GM18861 (cell line): ENCODE results near the gene HUWE1.
A peak's percentile ranks its signal among the peaks of the same experiment; 100 is the strongest.
"Not testable (repeated sequence)": the region's sequence is repeated elsewhere in the genome, so short reads cannot be mapped to it uniquely, and the experiment has no call there.

Source experiments
- ATAC-seq: cut with Tn5 transposase; IDR thresholded peaks from one replicate; pipeline ENCODE4 v1.9.1; 2021; ENCODE audit not compliant: unreplicated experiment

Gene HUWE1, protein sequence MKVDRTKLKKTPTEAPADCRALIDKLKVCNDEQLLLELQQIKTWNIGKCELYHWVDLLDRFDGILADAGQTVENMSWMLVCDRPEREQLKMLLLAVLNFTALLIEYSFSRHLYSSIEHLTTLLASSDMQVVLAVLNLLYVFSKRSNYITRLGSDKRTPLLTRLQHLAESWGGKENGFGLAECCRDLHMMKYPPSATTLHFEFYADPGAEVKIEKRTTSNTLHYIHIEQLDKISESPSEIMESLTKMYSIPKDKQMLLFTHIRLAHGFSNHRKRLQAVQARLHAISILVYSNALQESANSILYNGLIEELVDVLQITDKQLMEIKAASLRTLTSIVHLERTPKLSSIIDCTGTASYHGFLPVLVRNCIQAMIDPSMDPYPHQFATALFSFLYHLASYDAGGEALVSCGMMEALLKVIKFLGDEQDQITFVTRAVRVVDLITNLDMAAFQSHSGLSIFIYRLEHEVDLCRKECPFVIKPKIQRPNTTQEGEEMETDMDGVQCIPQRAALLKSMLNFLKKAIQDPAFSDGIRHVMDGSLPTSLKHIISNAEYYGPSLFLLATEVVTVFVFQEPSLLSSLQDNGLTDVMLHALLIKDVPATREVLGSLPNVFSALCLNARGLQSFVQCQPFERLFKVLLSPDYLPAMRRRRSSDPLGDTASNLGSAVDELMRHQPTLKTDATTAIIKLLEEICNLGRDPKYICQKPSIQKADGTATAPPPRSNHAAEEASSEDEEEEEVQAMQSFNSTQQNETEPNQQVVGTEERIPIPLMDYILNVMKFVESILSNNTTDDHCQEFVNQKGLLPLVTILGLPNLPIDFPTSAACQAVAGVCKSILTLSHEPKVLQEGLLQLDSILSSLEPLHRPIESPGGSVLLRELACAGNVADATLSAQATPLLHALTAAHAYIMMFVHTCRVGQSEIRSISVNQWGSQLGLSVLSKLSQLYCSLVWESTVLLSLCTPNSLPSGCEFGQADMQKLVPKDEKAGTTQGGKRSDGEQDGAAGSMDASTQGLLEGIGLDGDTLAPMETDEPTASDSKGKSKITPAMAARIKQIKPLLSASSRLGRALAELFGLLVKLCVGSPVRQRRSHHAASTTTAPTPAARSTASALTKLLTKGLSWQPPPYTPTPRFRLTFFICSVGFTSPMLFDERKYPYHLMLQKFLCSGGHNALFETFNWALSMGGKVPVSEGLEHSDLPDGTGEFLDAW (N-terminal part only)

DNA sequence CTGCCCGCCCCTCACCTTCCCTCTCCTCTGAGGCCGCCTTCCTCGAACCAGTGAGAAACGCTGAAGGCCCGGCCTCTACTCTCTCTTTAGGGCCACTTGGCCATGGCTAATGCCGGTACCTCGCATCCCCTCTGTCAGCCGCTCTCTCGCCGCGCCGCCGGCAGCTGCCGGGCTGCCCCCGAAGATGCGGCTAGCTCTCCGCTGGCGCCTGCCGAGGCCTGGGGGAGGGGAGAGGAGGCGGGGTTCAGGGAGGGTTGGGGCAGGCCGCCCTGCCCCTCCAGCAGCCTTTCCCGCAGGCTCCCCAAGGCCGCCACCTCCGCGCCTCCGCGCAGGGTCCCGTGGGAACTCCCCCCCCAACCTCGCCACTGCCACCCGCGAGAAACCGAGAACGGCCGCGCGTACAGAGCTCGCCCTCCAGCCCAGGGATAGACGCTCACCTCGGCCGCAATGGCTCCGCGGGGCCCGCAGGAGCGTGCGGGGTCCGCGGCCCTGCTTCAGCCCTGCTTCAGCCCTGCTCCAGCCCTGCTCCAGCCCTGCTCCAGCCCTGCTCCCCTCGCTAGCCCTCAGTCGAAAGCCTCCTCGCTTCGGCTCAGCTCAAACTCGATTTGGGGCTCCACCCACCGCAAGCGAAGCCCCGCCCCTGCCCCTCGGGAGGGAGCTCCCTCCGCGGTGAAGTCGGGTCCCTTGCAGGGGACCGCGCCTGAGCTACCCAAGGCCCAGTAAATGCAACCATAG, at the start of gene HUWE1:
TSS of gene HUWE1 (minus strand) at position 569 of the 735 bp plus-strand sequence. CDS start 32,612 bp downstream, outside the sequence.
- peak; percentile 24 for ATAC-seq

DNA sequence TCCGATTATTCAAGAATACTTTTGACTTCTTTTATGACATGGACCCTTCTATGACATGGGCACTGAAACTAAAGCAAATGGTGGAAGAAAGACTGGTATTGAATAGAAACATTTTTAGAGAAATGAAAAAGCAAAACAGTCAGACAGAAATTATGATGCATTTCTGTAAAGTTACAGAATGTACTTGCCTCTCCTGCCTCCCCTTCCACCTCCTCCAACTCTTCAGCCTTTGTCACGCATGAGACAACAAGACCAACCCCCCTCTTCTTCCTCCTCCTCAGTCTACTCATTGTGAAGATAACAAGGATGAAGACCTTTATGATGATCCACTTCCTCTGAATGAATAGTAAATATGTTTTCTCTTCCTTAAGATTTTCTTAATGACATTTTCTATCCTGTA, 46.3 kb upstream of the HUWE1 start:
- ATAC-seq: no peak

DNA sequence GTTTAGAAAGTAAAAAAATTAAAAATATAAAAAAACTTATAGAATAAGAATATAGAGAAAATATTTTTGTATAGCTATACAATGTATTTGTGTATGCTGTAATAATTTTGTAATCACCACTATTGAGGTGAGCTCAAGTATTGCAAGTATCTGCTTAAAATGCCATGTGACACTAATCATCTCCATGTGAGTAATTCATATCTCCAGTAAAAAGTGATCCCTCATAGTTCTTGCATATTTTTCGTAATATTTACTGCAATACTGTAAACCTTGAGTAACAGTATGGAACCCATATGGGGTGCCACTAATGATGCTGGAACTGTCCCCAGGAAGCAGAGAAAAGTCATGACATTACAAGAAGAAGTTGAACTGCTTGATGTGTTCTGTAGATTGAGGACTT, 43.2 kb upstream of the HUWE1 start:
- no peak for ATAC-seq

DNA sequence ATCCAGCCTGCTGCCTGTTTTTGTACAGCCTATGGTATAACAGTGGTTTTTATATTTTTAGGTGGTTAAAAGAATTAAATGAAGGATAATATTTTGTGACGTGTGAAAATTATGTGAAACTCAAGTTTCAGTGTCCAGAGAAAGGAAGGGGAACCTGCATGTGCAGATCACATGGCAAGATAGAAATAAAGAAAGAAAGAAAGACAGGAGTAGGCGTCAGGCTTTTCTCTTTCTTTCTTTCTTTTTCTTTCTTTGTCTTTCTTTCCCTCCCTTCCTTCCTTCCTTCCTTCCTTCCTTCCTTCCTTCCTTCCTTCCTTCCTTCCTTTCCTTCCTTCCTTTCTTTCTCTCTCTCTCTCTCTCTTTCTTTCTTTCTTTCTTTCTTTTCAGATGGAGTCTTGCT, 42.0 kb upstream of the HUWE1 start:
- ATAC-seq: no peak

DNA sequence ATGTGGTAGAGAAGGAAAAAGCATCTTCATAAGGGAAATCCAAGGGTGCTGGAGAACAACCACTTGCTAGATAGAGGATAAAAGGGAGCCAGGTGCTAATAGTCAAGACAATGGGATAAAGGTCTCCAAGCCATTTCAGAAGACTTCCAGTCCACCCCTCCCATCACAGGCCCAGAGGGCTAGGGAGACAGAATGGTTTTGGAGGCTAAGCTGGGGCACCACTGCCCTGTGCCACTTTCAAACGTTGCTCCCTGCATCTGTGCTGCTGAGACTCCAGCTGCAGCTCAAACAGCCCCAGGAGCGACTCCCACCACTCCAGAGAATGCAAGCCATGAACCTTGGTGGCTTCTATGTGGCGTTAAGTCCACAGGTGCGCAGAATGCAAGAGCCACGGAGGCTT, 38.4 kb upstream of the HUWE1 start:
- ATAC-seq: no peak

DNA sequence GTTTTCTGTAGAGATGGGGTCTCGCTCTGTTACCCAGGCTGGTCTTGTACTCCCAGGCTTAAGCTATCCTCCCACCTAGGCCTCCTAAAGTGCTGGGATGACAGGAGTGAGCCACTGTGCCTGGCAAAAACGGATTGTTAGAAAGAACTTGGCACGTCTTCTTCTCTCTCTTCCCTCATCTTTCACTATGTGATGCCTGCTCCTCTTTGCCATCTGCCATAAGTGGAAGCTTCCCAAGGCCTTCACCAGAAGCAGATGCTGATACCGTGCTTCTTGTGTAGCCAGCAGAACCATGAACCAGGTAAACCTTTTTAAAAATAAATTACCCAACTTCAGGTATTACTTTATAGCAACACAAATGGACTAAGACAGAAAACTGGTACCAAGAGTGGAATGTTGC, 36.9 kb upstream of the HUWE1 start:
- no peak for ATAC-seq

DNA sequence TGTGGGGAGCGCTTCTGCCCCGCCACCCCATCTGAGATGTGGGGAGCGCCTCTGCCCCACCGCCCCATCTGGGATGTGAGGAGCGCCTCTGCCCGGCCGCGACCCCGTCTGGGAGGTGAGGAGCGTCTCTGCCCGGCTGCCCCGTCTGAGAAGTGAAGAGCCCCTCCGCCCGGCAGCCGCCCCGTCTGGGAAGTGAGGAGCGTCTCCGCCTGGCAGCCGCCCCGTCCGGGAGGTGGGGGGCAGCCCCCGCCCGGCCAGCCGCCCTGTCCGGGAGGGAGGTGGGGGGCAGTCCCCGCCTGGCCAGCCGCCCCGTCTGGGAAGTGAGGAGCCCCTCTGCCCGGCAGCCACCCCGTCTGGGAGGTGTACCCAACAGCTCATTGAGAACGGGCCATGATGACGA, 35.1 kb upstream of the HUWE1 start:
- ATAC-seq: not testable (repeated sequence)

DNA sequence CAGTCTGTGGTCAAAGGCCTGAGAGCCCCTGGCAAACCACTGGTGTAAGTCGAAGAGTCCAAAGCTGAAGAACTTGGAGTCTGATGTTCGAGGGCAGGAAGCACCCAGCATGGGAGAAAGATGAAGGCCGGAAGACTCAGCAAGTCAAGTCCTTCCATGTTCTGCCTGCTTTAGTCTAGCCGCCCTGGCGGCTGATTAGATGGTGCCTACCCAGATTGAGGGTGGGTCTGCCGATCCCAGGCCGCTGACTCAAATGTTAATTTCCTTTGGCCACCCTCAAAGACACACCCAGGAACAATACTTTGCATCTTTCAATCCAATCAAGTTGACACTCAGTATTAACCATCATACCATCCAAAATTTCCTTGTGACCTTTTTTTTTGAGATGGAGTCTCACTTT, 33.1 kb upstream of the HUWE1 start:
- not testable (repeated sequence) for ATAC-seq

DNA sequence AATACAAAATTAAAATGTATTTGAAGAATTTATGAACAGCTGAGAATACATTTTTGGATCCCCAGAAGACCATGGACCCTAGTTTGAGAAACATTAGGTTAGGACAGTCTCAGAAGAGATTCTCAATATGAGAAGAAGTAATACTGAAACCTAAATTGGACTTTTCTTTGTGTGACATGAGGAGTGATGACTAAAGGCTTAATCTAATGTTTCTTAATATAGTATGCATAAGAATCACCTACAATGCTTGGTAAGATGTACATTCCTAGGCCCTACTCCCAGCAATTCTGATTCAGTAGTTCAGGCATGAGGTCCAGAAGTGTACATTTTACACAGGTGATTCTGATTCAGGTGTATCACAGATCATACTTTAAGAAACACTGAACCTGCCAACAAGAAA, 31.6 kb upstream of the HUWE1 start:
- no peak for ATAC-seq

DNA sequence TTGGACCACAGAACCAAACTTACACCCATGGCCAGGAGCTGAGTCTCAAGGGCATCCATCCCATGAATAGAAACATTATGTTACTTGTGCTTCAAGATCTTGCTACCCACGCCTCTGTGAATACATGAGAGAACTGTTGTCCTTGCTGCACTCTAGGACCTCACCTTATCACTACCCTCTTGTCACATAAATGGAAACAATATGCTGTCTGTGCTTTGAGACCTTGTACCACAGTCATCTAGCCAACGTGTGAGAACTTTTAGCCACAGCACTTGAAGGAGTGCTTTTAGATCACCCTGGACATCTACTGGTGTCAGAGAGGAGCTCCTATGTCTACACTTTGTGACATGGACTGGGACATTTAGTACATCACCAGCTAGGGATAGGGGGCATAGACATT, 30.7 kb upstream of the HUWE1 start:
- no peak for ATAC-seq

DNA sequence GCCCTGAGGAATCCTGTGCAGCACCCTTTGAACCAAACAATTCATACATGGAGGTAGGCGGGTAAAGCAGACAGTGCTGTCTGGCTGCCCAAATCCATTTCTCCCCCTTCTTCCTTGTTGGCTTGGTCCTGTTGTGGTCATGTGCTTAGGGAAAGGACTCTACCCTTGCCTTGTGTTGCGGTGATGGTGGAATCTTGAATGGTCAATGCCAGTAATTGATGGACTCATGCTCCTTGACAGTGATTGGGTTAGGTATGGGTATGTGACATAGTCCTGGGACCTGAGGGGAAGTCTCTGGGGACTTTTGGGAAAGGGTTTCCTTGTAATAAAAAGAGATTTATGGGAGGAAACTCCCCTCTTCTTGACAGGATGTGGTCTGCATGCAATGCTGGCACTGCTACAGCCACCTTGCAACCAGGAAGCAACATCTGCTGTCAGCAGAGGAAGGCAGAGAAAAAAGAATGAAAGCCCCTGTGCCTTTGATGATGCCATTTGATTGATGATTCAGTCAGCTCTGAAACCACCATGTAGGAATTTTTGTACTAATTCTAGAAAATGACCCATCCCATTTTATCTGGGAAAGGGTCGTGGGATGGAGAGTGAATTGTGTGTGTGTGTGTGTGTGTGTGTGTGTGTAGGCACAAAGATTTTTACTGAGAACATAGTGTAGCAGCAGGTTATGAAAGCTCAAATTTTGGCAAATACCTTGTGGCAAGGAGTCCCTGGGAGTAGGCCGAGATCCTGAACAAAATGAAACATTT, 30.0 kb upstream of the HUWE1 start:
- ATAC-seq: peak; percentile 28

DNA sequence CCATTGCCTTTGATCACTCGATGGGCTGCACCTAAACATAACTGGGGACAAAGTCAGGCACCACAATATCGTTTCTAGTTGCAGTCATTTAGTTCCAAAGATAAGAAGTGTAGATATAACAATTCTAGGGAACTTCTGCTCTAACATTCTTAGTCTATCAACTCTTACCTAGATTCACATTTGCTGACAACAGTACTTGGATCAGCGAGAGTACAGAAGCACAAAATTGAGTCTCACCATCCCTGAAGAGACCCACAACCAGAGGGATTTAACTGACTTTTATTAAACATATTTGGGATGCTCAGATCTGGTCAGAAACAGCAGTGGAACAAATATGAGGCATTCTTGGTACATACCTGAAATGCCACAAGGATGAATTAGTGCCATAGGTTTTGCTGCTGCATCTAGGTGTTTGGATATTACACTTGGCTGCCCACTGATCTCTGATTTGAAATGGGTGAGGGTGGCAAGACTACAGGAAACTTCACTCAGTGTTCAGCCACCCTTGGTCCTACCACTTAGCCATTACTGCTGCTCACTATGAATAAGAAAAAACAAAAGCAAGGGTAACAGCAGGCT, 28.9 kb upstream of the HUWE1 start:
- ATAC-seq: no peak

DNA sequence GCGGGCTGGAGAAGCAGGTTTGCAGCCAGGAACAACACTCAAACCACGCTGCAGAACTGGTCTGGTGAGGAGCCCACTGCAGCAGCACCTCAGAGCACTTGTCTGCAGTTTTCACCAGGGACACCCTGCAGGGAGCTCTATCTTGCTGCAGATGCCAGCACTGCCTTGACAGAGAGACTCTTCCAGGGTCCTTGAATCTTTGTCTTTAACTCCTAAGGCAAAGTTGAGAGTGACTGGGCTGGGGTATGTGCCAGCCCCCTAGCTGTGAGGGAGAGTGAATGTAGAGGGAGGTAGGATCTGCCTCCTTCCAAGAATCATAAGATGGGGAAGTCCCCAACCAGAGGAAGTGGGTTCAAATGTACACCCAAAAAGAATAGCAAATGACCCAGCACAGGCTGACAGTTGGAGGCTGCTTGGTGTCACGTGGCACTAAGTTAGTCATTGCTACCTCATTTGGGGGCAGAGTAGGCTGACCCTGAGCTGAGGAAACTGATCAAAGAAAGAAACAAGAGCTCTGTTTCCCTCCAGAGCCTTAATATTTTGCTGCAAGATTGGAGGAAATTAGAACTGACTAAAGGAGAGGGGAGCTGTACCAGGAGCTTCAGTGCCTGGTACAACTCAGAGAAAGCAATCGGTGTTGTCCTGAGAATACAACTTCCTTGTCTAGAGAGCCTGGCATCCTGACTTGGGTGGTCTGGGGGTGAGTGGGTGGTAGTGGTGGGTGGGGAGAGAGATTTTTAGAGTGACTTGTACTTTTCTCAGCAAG, 28.2 kb upstream of the HUWE1 start:
- peak; percentile 67 for ATAC-seq

DNA sequence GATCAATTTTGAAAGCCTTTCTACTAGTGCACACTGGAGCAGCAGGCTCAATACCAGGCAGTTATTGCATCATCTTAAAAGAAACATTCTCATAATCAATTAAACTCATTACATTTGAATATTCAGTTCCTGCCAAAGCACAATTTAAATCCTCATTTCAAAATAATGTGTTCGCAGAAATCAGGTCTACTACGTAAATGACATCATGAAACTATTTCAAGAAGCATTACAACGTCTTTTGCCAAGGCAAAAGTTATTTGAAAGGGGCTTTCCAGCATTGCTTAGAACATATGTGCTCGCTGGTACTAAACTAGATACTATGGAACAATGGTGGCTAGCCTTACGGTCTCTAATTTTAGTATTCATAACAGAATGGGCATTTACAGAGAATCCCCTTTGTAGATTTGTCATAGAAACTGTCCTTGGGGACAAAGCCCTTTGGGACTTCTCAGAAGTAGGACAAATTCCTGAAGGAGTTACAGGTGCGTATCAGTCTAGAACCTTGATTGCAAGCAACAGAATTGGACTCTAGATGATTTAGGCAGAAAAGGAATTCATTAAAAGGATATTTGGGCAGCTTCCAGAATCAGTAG, 27.6 kb upstream of the HUWE1 start:
- peak; percentile 25 for ATAC-seq

DNA sequence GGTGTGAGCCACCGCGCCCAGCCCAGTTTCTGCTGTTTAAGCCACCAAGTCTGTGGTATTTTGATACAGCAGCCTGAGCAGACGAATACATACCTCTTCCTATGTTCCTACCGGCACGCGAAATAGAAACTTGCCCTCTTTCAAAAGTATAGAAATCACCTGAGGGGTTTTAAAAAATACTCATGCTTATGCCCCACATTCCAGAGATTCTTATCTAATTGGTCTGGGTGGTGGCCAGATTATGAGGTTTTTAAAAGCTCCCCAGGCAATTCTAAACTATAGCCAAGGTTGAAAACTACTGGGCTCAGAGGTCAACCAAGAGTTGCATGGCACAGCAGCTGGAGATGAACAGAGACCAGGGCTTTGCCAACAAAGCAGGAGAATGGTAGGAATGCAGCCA, 24.9 kb upstream of the HUWE1 start:
- no peak for ATAC-seq

DNA sequence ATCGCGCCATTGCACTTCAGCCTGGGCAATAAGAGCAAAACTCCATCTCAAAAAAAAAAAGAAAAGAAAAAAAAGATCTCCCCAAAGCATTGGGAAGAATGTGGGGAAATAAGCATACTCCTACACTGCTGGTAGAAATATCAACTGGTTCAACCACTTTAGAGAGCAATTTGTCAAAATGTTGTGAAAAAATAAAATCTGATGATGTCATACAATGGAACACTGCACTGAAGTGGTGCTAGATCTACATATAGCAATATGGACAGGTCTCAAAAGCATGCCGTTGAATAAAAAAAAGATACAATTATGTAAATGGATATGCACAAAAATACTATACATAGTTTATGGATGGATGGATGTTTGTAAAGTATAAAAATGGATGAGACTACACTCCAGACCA, 18.3 kb upstream of the HUWE1 start:
- ATAC-seq: no peak

DNA sequence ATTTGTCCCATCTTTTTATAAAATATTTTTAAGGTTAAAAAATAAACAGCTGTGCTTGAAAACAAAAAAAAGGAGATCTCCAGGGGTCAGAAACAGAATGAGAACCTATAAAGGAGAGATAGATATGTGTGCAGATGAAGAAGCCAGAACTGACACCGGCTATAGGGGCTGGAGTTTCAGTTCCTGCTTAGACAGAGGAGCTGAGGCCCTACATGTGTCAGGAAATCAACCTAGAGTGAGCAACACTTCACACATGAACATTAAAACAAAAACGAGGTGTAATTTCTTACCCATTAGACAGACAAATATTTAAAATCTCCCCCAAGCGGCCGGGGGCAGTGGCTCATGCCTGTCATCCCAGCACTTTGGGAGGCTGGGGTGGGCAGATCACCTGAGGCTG, 17.8 kb upstream of the HUWE1 start:
- peak; percentile 91 for ATAC-seq

DNA sequence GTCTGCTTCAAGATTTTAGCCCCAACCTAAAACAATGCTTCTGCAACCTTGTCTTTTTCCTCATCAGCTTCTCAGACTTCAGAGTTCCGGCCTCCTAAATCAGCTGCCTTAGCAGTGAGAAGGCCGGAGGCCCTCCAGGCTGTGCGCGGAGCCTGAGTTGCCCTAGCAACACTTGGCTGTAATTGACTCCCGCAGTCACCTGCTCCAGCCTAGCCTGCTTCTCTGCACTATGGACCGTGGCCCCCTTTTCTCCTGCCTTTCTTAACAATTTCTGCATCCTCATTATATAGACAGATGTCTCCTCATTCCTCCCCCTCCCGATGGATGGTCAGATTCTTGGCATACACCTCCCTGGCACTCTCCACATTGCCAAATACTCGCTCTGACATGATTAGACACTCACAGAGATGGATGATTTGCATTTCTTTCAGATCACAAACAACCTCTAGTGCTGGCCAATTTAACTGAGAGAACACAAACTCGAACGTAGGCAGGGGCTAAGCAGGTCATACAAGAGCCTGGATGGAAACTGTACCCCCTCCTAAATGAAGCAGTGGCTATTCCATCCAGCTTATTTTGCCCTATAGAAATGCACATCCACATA, 9.5 kb upstream of the HUWE1 start:
- no peak for ATAC-seq
